Neural cell (in vitro differentiated cells): ENCODE data around the gene HNRNPUL1. TPM values are rescaled to one million over a fixed set of nuclear protein-coding genes. Genes with fewer than 3 reads are reported as not detected.
"Not testable (repeated sequence)": the region's sequence is repeated elsewhere in the genome, so short reads cannot be mapped to it uniquely, and the experiment has no call there.

Source experiments
- H2AFZ ChIP-seq: fragments of 200-600, 300-800 bp; sonication (generic), shearing (Covaris generic); 2 replicates; pipeline ENCODE4 v1.6.0; 2014; ENCODE audit warnings: low read depth, mild to moderate bottlenecking, antibody characterized with exemption, low read length, moderate library complexity
- H3F3A ChIP-seq: fragments of 200-600 bp; shearing (Covaris generic); 2 replicates; pipeline ENCODE4 v1.6.1; 2016; ENCODE audit warnings: mild to moderate bottlenecking, moderate library complexity, mixed read lengths, antibody characterized with exemption, low read length; ENCODE audit not compliant: insufficient read depth, poor library complexity, severe bottlenecking
- H3K27ac ChIP-seq: fragments of 200-600, 300-800 bp; sonication (generic), shearing (Covaris generic); 2 replicates; pipeline ENCODE4 v1.5.1; 2014; ENCODE audit warnings: mild to moderate bottlenecking, low read length, moderate library complexity
- H3K27me3 ChIP-seq: fragments of 300-800, 200-600 bp; sonication (generic), shearing (Covaris generic); 2 replicates; pipeline ENCODE4 v1.6.0; 2014; ENCODE audit warnings: mild to moderate bottlenecking, low read depth, low read length, moderate library complexity; ENCODE audit not compliant: insufficient read depth
- H3K36me3 ChIP-seq: fragments of 300-800, 200-600 bp; sonication (generic), shearing (Covaris generic); 2 replicates; pipeline ENCODE4 v1.5.1; 2014; ENCODE audit warnings: mild to moderate bottlenecking, antibody characterized with exemption, low read length, moderate library complexity; ENCODE audit not compliant: insufficient read depth
- H3K4me2 ChIP-seq: fragments of 300-800, 200-600 bp; sonication (generic), shearing (Covaris generic); 2 replicates; pipeline ENCODE4 v1.6.0; 2014; ENCODE audit warnings: mild to moderate bottlenecking, low read length
- H3K4me3 ChIP-seq: fragments of 300-800, 200-600 bp; sonication (generic), shearing (Covaris generic); 2 replicates; pipeline ENCODE4 v1.5.1; 2014; ENCODE audit warnings: mild to moderate bottlenecking, low read length, moderate library complexity
- H3K79me2 ChIP-seq: fragments of 200-600 bp; shearing (Covaris generic); replicated peaks from 2 replicates; pipeline ENCODE4 v1.6.0; 2014; ENCODE audit warnings: mild to moderate bottlenecking, low read length, moderate library complexity; ENCODE audit not compliant: insufficient read depth
- H3K9ac ChIP-seq: fragments of 300-800, 200-600 bp; sonication (generic), shearing (Covaris generic); 2 replicates; pipeline ENCODE4 v1.6.1; 2016; ENCODE audit warnings: mild to moderate bottlenecking, low read length, mixed read lengths
- H3K9me2 ChIP-seq: fragments of 200-600 bp; shearing (Covaris generic); 2 replicates; pipeline ENCODE4 v1.6.1; 2016; ENCODE audit warnings: mild to moderate bottlenecking, low read length, mixed read lengths; ENCODE audit not compliant: insufficient read depth
- H3K9me3 ChIP-seq: fragments of 200-600, 300-800 bp; sonication (generic), shearing (Covaris generic); 2 replicates; pipeline ENCODE4 v1.6.1; 2016; ENCODE audit warnings: mild to moderate bottlenecking, mixed run types, low read length, moderate library complexity, mixed read lengths
- H4K20me1 ChIP-seq: fragments of 200-600 bp; shearing (Covaris generic); 2 replicates; pipeline ENCODE4 v1.6.1; 2016; ENCODE audit warnings: mild to moderate bottlenecking, mixed run types; ENCODE audit not compliant: insufficient read depth
- EP300 ChIP-seq: fragments of 450-650 bp; conservative IDR thresholded peaks from 2 replicates; pipeline ENCODE4 v1.6.1; 2014; ENCODE audit warnings: antibody characterized with exemption, mild to moderate bottlenecking, moderate library complexity; ENCODE audit not compliant: poor library complexity, severe bottlenecking
- EZH2 ChIP-seq: fragments of 200-600, 300-800 bp; shearing (Covaris generic), sonication (generic); IDR thresholded peaks from 2 replicates; pipeline ENCODE4 v1.6.1; 2014; ENCODE audit warnings: antibody characterized with exemption, low read length, borderline replicate concordance, mild to moderate bottlenecking; ENCODE audit not compliant: insufficient read depth, poor library complexity, severe bottlenecking
- MXI1 ChIP-seq: fragments of 450-650 bp; conservative IDR thresholded peaks from 2 replicates; pipeline ENCODE4 v1.6.1; 2014; ENCODE audit warnings: antibody characterized with exemption, mild to moderate bottlenecking; ENCODE audit not compliant: poor library complexity, severe bottlenecking
- POLR2AphosphoS5 ChIP-seq: IDR thresholded peaks from 2 replicates; pipeline ENCODE4 v1.6.1; 2012
- RAD21 ChIP-seq: fragments of 450-650 bp; conservative IDR thresholded peaks from 2 replicates; pipeline ENCODE4 v1.6.1; 2014; ENCODE audit warnings: antibody characterized with exemption, mild to moderate bottlenecking, moderate library complexity
- REST ChIP-seq: IDR thresholded peaks from 2 replicates; pipeline ENCODE4 v1.6.1; 2012; ENCODE audit warnings: borderline replicate concordance
- SMC3 ChIP-seq: fragments of 450-650 bp; conservative IDR thresholded peaks from 2 replicates; pipeline ENCODE4 v1.6.1; 2014; ENCODE audit warnings: antibody characterized with exemption, mild to moderate bottlenecking, moderate library complexity; ENCODE audit not compliant: poor library complexity
- TAF1 ChIP-seq: IDR thresholded peaks from 2 replicates; pipeline ENCODE4 v1.6.1; 2012; ENCODE audit warnings: low read depth
- polyA plus RNA-seq: library from polyadenylated mRNA; depleted of rRNA; stranded (reverse); fragments of >200 nt; gene quantifications from 2 replicates; pipeline ENCODE4 v1.2.3, GENCODE V29; 2014
- TF ChIP-seq, protein P1 (sequence below): fragments of 450-650 bp; IDR thresholded peaks from 2 replicates; pipeline ENCODE4 v1.5.1; 2014; ENCODE audit warnings: antibody characterized with exemption, mild to moderate bottlenecking, moderate library complexity; ENCODE audit not compliant: poor library complexity, severe bottlenecking

HNRNPUL1 gene
- polyA plus RNA-seq, 1 donor from 2014 or later = 34.6 TPM

- Histone ChIP-seq H3K9ac (no peak overlapping the region), H4K20me1 (no peaks in the 10 kb centered on the region), H3K9me2 (no peaks in the 10 kb centered on the region), H3F3A (no peaks in the 10 kb centered on the region), H3K4me3 (no peak overlapping the region), H3K27ac (no peak overlapping the region), H3K27me3 (no peaks in the 10 kb centered on the region), H3K79me2 (no peaks in the 10 kb centered on the region), H3K4me2 (no peak overlapping the region), H3K36me3 (no peaks in the 10 kb centered on the region), H3K9me3 (no peaks in the 10 kb centered on the region), H2AFZ (no peak overlapping the region)
- TF ChIP-seq, protein P1, sequence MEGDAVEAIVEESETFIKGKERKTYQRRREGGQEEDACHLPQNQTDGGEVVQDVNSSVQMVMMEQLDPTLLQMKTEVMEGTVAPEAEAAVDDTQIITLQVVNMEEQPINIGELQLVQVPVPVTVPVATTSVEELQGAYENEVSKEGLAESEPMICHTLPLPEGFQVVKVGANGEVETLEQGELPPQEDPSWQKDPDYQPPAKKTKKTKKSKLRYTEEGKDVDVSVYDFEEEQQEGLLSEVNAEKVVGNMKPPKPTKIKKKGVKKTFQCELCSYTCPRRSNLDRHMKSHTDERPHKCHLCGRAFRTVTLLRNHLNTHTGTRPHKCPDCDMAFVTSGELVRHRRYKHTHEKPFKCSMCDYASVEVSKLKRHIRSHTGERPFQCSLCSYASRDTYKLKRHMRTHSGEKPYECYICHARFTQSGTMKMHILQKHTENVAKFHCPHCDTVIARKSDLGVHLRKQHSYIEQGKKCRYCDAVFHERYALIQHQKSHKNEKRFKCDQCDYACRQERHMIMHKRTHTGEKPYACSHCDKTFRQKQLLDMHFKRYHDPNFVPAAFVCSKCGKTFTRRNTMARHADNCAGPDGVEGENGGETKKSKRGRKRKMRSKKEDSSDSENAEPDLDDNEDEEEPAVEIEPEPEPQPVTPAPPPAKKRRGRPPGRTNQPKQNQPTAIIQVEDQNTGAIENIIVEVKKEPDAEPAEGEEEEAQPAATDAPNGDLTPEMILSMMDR = no peak
- TF ChIP-seq SMC3 (no peak), RAD21 (no peak), EP300 (no peak), REST (no peak), POLR2AphosphoS5 (no peak), EZH2 (no peak), TAF1 (no peak), MXI1 (no peak)
Observed at GRCh38 chr19:41228486-41228885, 35.7 kb upstream of the HNRNPUL1 start.

DNA sequence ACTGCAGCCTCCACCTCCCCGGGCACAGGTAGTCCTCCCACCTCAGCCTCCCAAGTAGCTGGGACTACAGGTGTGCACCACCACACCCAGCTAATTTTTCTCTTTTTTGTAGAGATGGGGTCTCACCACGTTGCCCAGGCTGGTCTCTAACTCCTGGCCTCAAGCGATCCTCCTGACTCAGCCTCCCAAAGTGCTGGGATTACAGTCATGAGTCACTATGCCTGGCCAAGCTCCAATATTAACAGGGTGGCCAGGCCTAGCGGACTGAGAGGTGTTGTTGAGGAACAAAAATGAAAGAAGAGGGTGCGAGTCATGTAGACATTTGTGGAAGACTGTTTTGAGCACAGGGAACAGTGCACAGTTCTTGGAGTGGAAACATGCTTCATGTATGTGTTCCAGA lies 34.8 kb upstream of the HNRNPUL1 start:
- H4K20me1 ChIP-seq, H3K4me2 ChIP-seq, H3K79me2 ChIP-seq, H3K9me3 ChIP-seq, H3K9me2 ChIP-seq, H3K4me3 ChIP-seq, H3F3A ChIP-seq, H3K27me3 ChIP-seq, H2AFZ ChIP-seq, H3K9ac ChIP-seq, H3K27ac ChIP-seq, H3K36me3 ChIP-seq: not testable (repeated sequence)

GRCh38 chr19:41230067-41230857 lies 33.9 kb upstream of the HNRNPUL1 start:
- Histone ChIP-seq H3K9ac (no peak overlapping the region), H3K9me2 (no peaks in the 10 kb centered on the region), H3F3A (no peaks in the 10 kb centered on the region), H3K36me3 (no peaks in the 10 kb centered on the region), H2AFZ (no peak overlapping the region), H3K27ac (no peak overlapping the region), H3K9me3 (no peaks in the 10 kb centered on the region), H3K79me2 (no peaks in the 10 kb centered on the region), H3K4me2 (no peak overlapping the region), H3K27me3 (no peaks in the 10 kb centered on the region), H4K20me1 (no peaks in the 10 kb centered on the region), H3K4me3 (no peak overlapping the region)
- TF ChIP-seq EZH2 (no peak), TAF1 (no peak), SMC3 (no peak), POLR2AphosphoS5 (no peak), EP300 (no peak), MXI1 (no peak), RAD21 (no peak), REST (no peak)
- TF ChIP-seq, protein P1 = no peak
